GM19468 (cell line): Measurements from ENCODE around the gene SDC1.

Experiments
- ATAC-seq: cut with Tn5 transposase; IDR thresholded peaks from one replicate; pipeline ENCODE4 v1.9.1; 2021; ENCODE audit warnings: mild to moderate bottlenecking, moderate library complexity, moderate number of reproducible peaks; ENCODE audit not compliant: unreplicated experiment; ENCODE audit errors: extremely low read depth

The SDC1 gene

DNA sequence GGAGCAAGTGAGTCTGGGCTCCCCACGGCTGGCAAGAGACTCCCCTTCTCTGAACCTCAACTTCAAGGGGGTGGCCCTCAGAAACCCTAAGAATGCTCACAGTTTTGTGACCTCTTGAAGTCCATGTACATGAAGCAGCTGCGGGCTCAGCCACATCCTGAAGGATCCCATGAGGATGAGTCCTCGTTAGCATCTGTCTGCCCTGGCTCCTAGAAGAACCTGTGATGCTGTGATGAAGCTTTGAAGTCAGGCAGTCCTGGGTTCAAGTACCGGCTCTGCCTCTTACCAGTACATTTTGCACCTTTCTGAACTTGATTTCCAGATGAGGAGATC is 38.1 kb downstream of the SDC1 start:
- ATAC-seq = no peak

DNA sequence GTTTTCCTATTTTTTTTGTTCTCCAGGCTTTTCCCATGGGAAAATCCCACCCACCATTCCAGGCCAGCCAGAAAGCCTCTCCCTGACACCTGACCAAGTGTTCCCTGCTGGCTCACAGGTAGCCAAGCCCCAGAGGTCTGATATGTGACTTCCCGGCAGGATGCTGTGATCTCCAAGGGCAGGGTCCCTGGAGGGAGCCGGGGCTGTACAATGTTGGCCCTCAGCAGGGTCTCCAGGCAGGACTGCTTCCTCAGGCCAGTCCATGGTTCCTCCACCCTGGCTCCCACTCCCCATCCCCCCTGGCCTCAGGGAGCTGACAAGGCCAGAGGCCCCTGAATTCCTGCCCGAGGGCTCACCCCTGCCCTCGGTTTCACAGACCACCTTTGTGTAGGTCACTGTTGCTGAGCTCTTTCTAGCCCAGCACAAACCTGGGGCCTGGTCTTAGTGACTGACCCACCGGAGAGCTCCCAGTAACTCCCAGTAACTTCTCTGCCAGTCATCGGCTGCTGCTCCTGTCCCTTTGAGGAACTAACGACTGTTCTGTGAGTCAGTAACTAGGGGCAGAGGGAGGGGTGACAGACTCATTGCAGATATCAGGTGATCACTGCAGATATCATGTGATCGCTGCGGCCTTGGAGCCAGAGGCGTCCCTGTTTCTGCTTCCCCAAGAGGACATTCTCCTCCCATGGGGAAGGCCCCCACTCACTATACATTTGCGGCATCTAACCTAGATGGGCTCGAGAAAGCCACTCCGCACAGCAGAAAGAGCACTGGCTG is 38.7 kb downstream of the SDC1 start:
- ATAC-seq = no peak

GRCh38 chr2:20185176-20186022 is 39.5 kb downstream of the SDC1 start:
- no peak for ATAC-seq

- ATAC-seq = no peak
Measured at GRCh38 chr2:20184067-20184938, 40.6 kb downstream of the SDC1 start.

DNA sequence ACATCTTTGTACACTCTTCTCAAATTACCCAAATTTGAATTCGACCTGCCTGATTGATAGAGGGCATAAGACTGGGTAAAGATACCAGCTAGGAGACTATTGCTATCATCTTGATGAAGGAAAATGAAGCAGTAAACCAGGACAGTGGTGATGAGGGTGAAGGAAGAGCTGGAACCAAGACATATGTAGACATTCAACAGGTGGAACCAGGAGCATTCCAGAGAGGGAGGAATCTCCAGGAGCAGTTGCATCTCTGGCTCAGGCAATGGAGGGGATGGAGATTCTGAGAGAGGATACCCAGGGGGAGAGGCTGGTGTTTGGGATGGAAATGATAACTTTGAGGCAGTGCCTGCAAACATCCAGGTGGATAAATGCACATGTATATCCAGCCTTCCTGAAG is 41.6 kb downstream of the SDC1 start:
- no peak for ATAC-seq

DNA sequence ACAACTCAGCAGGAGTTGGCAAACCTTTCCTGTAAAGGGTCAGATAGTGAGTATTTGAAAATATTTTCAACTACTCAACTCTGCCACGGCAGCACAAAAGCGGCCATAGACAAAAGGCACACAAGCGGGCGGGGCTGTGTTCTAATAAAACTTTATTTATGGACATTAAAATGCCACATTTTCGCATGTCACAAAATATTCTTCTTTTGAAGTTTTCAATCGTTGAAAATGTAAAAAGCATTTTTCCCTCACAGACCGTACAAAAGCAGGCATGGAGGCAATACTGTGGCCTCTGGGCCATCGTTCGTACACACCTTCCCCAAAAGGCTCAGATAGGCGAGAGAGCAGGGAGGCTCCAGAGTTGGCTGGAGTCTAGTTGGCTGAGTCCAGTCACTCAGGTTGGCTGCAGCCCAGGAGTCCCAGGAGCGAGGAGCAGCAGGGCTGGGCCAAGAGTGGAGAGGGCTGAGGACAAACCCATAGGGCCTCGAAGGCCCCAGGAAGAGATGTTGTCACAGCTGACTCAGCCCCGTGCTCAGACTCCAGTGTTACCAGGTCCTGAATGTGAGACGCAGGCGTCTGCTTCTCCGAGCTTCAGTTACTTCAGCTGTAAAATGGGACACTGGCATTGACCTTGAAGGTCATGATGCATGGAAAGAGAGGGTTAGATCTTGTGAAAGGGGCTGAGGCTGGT is 42.5 kb downstream of the SDC1 start:
- no peak for ATAC-seq

DNA sequence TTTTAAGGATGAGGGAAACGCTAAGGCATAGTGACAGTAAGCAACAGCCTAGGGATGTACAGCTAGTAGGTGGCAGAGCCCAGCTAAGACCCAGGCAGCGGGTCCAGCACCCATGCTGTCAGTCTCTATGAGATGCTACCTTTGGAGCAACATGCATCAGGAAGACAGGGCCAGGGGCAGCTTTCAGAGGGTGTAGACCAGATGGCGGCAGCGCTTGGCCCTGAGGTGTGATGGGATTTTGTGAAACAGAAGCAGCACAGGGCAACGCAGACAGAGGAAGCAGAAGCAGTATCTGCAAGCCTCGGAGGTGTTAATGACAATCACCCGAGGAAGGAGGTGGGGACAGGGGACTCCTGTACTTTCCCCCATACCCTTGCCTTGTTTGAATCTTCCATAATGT is 43.2 kb downstream of the SDC1 start:
- no peak for ATAC-seq

GRCh38 chr2:20180676-20181648 is 44.0 kb downstream of the SDC1 start:
- no peak for ATAC-seq

DNA sequence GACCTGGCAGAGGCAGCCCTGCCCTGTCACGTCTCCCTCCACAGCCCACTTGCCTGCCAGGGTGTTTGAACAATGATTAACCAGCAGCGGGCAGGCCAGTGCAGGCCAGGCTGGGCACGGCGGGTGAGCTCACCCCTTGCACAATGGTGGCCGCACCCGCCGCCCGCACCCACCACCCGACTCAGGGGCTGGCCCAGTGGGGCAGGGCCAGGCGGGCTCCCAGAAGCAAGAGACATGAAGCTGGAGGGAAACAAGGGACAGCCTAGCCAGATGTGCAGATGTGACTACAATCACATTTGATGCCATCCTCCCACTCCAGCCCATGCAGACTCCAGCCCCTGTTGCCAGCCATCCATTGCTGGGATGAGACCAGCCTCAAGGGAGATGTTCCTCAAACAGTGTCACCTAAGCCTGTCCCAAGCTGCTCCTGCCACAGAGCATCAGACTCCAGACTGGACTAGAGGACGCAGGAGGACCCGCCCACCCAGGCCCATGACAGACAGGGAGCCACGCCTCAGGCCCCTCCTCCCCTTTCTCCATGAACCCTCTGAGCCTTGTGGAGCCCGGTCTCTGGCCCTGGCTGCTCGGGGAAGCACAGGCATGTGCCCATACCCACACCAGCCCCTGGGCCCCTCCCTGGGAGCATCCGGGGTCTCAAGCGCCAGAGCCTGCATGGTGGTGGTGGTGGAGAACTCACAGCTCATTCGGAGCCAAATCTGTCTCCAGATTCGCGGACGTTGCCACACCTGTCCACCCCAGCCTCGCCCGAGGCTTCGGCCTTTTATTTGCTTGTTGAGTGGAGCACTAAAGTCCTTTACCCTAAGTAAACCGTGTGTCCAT is 45.0 kb downstream of the SDC1 start:
- no peak for ATAC-seq

- ATAC-seq = no peak
Measured at GRCh38 chr2:20179466-20179754, 45.5 kb downstream of the SDC1 start.

DNA sequence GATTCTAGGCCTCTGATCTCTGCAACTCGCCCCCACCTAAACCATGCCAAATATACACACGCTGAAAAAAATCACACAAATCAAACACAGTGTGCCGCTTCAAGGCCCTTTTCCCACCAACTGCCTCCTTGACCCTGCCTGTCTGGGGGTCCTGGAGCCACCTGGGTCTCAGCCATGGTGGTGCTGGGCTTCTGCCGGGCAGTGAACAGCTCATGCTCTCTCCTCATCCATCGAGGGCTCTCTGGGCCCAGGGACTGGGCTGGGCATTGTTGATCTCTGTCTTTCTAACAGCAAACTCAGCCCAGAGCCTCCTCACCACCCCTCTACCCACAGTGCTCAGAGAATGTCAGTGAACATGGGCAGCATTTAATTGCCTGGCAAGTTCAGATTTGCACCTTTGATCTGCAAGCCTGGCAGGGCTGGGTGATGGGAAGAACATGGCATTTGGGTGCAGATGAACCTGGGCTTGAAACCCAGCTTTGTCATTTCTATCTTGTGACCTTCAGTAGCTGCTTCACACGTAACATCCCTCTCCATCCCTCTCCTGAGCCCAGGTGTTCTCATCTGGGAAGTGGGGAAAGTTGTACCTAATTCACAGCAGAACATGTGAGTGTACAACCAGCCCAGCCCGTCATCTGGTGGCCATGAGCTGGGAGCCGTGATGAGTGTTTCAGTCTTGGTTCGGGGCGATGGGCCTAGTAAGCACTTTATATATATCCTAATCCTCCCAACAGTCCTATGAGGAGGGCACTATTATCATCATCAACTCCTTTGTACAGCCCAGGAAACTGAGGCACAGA is 46.1 kb downstream of the SDC1 start:
- ATAC-seq = no peak

DNA sequence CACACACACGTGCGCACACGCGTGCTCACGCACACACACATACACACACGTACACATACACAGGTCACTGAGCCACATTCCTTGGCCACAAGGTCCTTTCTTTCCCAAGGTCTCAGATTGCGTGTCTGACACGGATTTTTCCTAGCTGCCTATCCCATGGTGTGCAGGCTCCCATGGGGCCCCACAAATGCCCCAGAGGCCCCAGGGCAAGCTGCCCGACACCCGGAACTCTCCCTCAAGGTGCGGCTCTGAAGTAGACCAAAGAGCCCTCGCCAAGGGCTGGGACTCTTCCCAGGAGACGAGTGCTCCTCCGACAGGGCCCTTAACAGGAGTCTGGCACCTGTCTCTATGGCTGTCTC is 46.7 kb downstream of the SDC1 start:
- no peak for ATAC-seq

DNA sequence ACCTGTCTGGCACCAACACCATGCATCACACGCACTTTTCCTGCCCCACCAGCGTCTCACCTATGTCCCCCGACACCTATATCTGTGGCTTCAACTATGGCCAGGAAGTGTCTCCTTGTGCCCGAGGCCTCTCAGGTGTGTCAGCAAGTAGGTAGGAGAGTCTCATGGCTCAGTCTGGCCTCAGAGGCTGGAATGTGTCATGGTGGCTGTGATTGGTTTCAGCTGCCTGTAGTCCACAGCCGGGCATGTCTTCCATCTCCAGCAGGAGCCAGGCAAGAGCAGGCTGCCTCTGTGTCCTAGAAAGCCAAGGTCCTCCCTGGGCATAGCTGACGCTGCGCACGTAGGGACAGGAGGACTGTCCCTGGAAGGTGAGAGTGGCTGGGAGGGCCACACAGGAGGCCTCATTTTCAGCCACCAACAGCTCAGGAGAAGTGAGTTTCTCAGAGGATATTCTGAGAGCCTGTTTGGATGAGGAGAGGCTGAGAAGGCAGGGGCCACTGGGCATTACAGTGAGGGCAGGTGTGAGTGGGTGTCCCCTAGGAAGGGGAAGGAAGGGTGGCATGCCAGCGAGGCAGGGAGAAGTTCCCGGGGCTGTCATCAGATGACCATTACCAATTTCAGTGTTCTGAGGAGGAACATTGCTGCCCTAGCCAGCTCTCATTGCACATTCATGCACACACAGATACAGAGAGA is 47.2 kb downstream of the SDC1 start:
- ATAC-seq = no peak

DNA sequence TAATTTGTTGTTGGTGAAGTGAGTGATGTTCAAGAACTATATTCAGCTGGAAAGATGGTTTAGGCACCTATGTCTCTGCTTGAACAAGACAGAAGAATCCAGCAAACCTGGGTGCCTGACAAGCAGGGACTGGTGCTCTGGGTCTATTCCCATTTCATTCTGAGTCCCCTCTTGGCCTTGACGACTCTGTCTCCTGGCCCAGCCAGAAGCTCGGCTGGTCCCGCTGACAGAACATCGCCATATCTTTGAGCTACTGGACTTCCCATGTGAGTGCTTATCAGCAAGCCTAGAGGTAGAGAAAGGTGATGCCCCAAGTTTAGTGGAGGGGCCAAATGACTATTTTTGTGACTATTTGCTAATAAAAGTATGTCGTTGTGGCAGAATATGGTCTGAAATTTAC is 48.2 kb downstream of the SDC1 start:
- no peak for ATAC-seq

GRCh38 chr2:20175931-20176330 is 49.0 kb downstream of the SDC1 start:
- no peak for ATAC-seq

- ATAC-seq = no peak
Measured at GRCh38 chr2:20175267-20175666, 49.7 kb downstream of the SDC1 start.

DNA sequence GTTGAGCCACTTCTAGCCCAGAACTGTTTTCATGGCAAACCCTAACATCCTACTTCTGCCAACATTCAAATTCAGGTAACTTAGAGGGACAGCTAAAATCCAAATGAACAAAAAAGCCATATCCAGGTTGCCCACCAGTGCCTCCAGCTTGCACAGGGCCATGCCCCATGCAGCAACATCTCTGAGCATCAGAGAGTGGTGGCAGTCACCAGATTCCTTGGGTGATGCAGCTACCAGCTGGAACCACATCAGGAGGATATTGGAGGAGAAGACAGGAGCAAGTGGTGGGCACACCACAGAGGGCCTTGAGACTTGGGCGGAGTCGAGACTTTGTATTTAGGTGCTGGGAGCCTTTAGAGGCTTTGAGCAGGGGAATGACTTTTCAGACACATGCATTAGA is 50.5 kb downstream of the SDC1 start:
- no peak for ATAC-seq
